A549 (cell line): ENCODE results near the gene CDH4. TPM values are rescaled to one million over a fixed set of nuclear protein-coding genes. Genes with fewer than 3 reads are reported as not detected.

ENCODE experiments used
- ATAC-seq, 2 experiments: fragments of 200-7000 bp in 1 of 2; fragments of >200 bp in 1 of 2; cut with Nextera tagmentation in 1 of 2; cut with Tn5 transposase in 1 of 2; 3 replicates each; pipeline versions ENCODE4 v1.8.0 to v1.9.1; 2018 to 2020; ENCODE audit warnings: mild to moderate bottlenecking in 1 of 2, moderate library complexity in 1 of 2
- CTCF ChIA-PET: fragments of 300-600 bp; sonication (Branson Sonifier 250); formaldehyde crosslinking; extraction: SDS; loops from one replicate; lab custom pipeline; 2021; ENCODE audit warnings: antibody characterized with exemption, inconsistent platforms; lab: Yijun Ruan, JAX
- POLR2A ChIA-PET: fragments of 350-600 bp; formaldehyde crosslinking; extraction: SDS; loops from one replicate; lab custom pipeline; 2021; ENCODE audit warnings: antibody characterized with exemption, inconsistent platforms; lab: Yijun Ruan, JAX
- DNase-seq, 2 experiments: peaks; one replicate each; pipeline versions ENCODE4 v3.0.0 to v3.0.0-alpha.2; 2011 to 2016; ENCODE audit warnings: low read depth in 1 of 2, low spot score in 1 of 2
- FAIRE-seq: peaks from 2 replicates; lab custom pipeline; 2011; peaks lifted over from hg19 to GRCh38; lab: Jason Lieb, UNC
- H3K27ac ChIP-seq, 2 experiments: fragments of >200 bp; sonication (Bioruptor Twin); formaldehyde crosslinking; 3 replicates each; pipeline ENCODE4 v1.5.1; 2016 to 2017
- H3K4me1 ChIP-seq: fragments of >200 bp; sonication (Bioruptor Twin); formaldehyde crosslinking; 3 replicates; pipeline ENCODE4 v1.6.1; 2016
- H3K4me2 ChIP-seq: fragments of >200 bp; sonication (Bioruptor Twin); formaldehyde crosslinking; 3 replicates; pipeline ENCODE4 v1.6.1; 2016
- H3K4me3 ChIP-seq: fragments of >200 bp; sonication (Bioruptor Twin); formaldehyde crosslinking; 3 replicates; pipeline ENCODE4 v1.5.1; 2016
- H3K9me3 ChIP-seq: fragments of >200 bp; sonication (Bioruptor Twin); formaldehyde crosslinking; 3 replicates; pipeline ENCODE4 v1.6.1; 2016
- ATOH8 ChIP-seq: fragments of 250-450 bp; sonication (Bioruptor Pico); IDR thresholded peaks from 2 replicates; pipeline ENCODE4 v1.5.0; 2020; ENCODE audit warnings: low read depth, mild to moderate bottlenecking, moderate library complexity
- BCL3 ChIP-seq: fragments of >200 bp; sonication (Bioruptor Twin); formaldehyde crosslinking; IDR thresholded peaks from 3 replicates; pipeline ENCODE4 v1.6.1; 2016
- CBX8 ChIP-seq: fragments of 200-600 bp; sonication (generic); IDR thresholded peaks from 2 replicates; pipeline ENCODE4 v1.6.1; 2016
- CEBPB ChIP-seq, 2 experiments: fragments of >200 bp in 1 of 2; sonication (Bioruptor Twin) in 1 of 2; formaldehyde crosslinking in 1 of 2; IDR thresholded peaks; 2 replicates each; pipeline ENCODE4 v1.6.1; 2012 to 2016
- CHD2 ChIP-seq: fragments of 150-350 bp; IDR thresholded peaks from 2 replicates; pipeline ENCODE4 v1.6.1; 2014; ENCODE audit warnings: low read length; ENCODE audit not compliant: partially characterized antibody
- EHMT2 ChIP-seq: fragments of 200-600 bp; sonication (generic); IDR thresholded peaks from 2 replicates; pipeline ENCODE4 v1.6.1; 2016; ENCODE audit warnings: antibody characterized with exemption, low read depth, mild to moderate bottlenecking, moderate library complexity
- EP300 ChIP-seq, 2 experiments: fragments of >200 bp; sonication (Bioruptor Twin); formaldehyde crosslinking; IDR thresholded peaks; 2 replicates in 1 of 2; 3 replicates in 1 of 2; pipeline ENCODE4 v1.6.1; 2016 to 2017
- FOXS1 ChIP-seq: fragments of 250-450 bp; sonication (Bioruptor Pico); IDR thresholded peaks from 2 replicates; pipeline ENCODE4 v1.5.0; 2020; ENCODE audit warnings: mild to moderate bottlenecking, moderate library complexity
- GATA3 ChIP-seq: IDR thresholded peaks from 2 replicates; pipeline ENCODE4 v1.6.1; 2012; ENCODE audit warnings: borderline replicate concordance
- HDAC2 ChIP-seq: fragments of 200-600 bp; sonication (generic); IDR thresholded peaks from 2 replicates; pipeline ENCODE4 v1.6.1; 2016
- HOXB13 ChIP-seq: fragments of 250-450 bp; sonication (Bioruptor Pico); IDR thresholded peaks from 2 replicates; pipeline ENCODE4 v1.5.0; 2020; ENCODE audit warnings: low read depth, mild to moderate bottlenecking, moderate library complexity
- HOXB5 ChIP-seq: fragments of 250-450 bp; sonication (Bioruptor Pico); IDR thresholded peaks from 2 replicates; pipeline ENCODE4 v1.5.0; 2020; ENCODE audit warnings: mild to moderate bottlenecking, moderate library complexity
- JUNB ChIP-seq: fragments of >200 bp; sonication (Bioruptor Twin); formaldehyde crosslinking; IDR thresholded peaks from 2 replicates; pipeline ENCODE4 v1.6.1; 2016
- MAZ ChIP-seq: fragments of 150-350 bp; IDR thresholded peaks from 2 replicates; pipeline ENCODE4 v1.6.1; 2014; ENCODE audit warnings: antibody characterized with exemption, low read depth, low read length, borderline replicate concordance
- NFE2L2 ChIP-seq: fragments of 150-350 bp; conservative IDR thresholded peaks from 2 replicates; pipeline ENCODE4 v1.6.1; 2014; ENCODE audit warnings: low read length
- NR3C1 ChIP-seq: fragments of >200 bp; sonication (Bioruptor Twin); formaldehyde crosslinking; IDR thresholded peaks from 3 replicates; pipeline ENCODE4 v1.6.1; 2017
- PBX3 ChIP-seq: IDR thresholded peaks from 2 replicates; pipeline ENCODE4 v1.6.1; 2012
- PHF8 ChIP-seq: fragments of 200-600 bp; sonication (generic); IDR thresholded peaks from 2 replicates; pipeline ENCODE4 v1.6.1; 2016; ENCODE audit warnings: low read depth, mild to moderate bottlenecking, antibody characterized with exemption, moderate library complexity, borderline replicate concordance
- RCOR1 ChIP-seq: fragments of 150-350 bp; IDR thresholded peaks from 2 replicates; pipeline ENCODE4 v1.6.1; 2014; ENCODE audit warnings: antibody characterized with exemption, low read length, low read depth
- RFX5 ChIP-seq: fragments of 450-650 bp; IDR thresholded peaks from 2 replicates; pipeline ENCODE4 v1.7.1; 2014; ENCODE audit warnings: antibody characterized with exemption, mild to moderate bottlenecking, moderate library complexity
- SMC3 ChIP-seq: fragments of >200 bp; sonication (Bioruptor Twin); formaldehyde crosslinking; IDR thresholded peaks from 3 replicates; pipeline ENCODE4 v1.6.1; 2018; ENCODE audit warnings: inconsistent platforms
- TFCP2L1 ChIP-seq: fragments of 250-450 bp; sonication (Bioruptor Pico); IDR thresholded peaks from 2 replicates; pipeline ENCODE4 v1.5.0; 2021; ENCODE audit warnings: mild to moderate bottlenecking
- TP53 ChIP-seq: fragments of 250-450 bp; sonication (Bioruptor Pico); IDR thresholded peaks from 2 replicates; pipeline ENCODE4 v1.5.0; 2021; ENCODE audit warnings: mild to moderate bottlenecking, moderate library complexity
- ZFP36 ChIP-seq: fragments of 450-650 bp; IDR thresholded peaks from 2 replicates; pipeline ENCODE4 v1.6.1; 2014; ENCODE audit warnings: borderline replicate concordance; ENCODE audit not compliant: partially characterized antibody
- WGBS: methylation state at CpG from one replicate; pipeline ENCODE4 v1.1.6; 2017; ENCODE audit errors: missing lambda C conversion rate; 5-methylcytosine and 5-hydroxymethylcytosine counted together
- polyA plus RNA-seq, 4 experiments: library from polyadenylated mRNA; depleted of rRNA in 3 of 4; stranded (reverse); fragments of >200 nt; fragmentation: RNase III in 1 of 4; extraction: RNeasy Plus Mini Kit Qiagen cat#74134 plus additional on column Dnase treatment in 1 of 4; gene quantifications; 2 replicates in 3 of 4; 3 replicates in 1 of 4; pipeline ENCODE4 v1.2.3, GENCODE V29; 2011 to 2017
- TF ChIP-seq, protein P1 (sequence below): fragments of >200 bp; sonication (Bioruptor Twin); formaldehyde crosslinking; IDR thresholded peaks from 2 replicates; pipeline ENCODE4 v1.6.1; 2016
- TF ChIP-seq, protein P2 (sequence below): fragments of 150-350 bp; IDR thresholded peaks from 2 replicates; pipeline ENCODE4 v1.6.1; 2014; ENCODE audit warnings: low read depth, mild to moderate bottlenecking, low read length

CDH4 gene
- polyA plus RNA-seq, 2 of the 4 experiments (the other 2 are of a cell fraction) = 3.4 to 10.3 TPM

DNA sequence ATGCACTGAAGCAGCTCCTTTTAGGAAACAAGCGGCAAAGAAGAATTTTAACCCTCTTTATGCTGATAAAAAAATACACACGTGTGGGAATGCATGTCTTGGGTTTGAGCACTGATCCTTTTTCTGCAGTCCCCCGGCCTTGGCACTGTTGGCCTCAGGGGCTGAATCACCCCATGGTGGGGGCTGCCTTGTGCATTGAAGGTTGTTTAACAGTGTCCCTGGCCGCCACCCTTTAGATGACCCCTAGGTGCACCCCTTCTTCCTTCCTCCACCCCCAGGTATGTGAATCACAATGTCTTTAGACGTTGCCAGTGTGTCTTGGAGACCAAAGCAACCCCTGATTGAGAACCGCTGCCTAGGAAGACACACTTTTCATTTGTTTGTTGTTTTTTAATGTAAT, 190.7 kb downstream of the CDH4 start (continued):
- TF ChIP-seq FOXS1 (CRISPR knock-in tag) (no peak), GATA3 (no peak)

- FAIRE-seq = no peak
- no peaks in the 10 kb centered on the region for H3K4me1 ChIP-seq
- TF ChIP-seq MAZ = no peak
- TF ChIP-seq, protein P1, sequence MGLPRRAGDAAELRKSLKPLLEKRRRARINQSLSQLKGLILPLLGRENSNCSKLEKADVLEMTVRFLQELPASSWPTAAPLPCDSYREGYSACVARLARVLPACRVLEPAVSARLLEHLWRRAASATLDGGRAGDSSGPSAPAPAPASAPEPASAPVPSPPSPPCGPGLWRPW = no peak
- TF ChIP-seq ZFP36 = no peak
- TF ChIP-seq CHD2 = no peak
- TF ChIP-seq RCOR1 = no peak
- no peak for TF ChIP-seq HOXB13
- no peak for TF ChIP-seq JUNB
- no peak for TF ChIP-seq SMC3
- TF ChIP-seq HOXB5 (CRISPR knock-in tag) = no peak
- TF ChIP-seq PBX3 = no peak
- TF ChIP-seq, all 56 proteins: peak for 0
- no peak overlapping the region for H3K4me2 ChIP-seq
- 85% methylated on average over 12 of the region's 12 CpGs for WGBS
- ChIA-PET POLR2A (no interaction called here), CTCF (no interaction called here)
- ATAC-seq (no peak), DNase-seq (no peak)
- no peaks in the 10 kb centered on the region for H3K9me3 ChIP-seq
- H3K27ac ChIP-seq = no peak overlapping the region
- H3K4me3 ChIP-seq = no peak overlapping the region
Measured at GRCh38 chr20:61443443-61444126, 191.5 kb downstream of the CDH4 start.

DNA sequence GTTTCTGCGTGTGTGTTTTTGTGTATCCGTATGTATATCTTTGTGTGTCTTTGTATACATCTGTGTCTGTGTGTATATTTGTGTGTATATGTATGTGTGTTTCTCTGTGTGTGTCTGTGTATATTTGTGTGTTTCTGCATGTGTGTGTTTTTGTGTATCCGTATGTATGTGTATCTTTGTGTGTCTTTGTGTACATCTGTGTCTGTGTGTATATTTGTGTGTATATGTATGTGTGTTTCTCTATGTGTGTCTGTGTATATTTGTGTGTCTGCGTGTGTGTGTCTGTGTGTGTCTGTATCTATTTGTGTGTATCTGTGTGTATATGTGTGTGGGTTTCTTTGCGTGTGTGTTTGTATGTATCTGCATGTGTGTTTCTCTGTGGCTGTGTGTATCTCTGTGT, 192.6 kb downstream of the CDH4 start:
- FAIRE-seq = no peak
- CTCF ChIA-PET = no interaction called here
- H3K4me3 ChIP-seq = no peak overlapping the region

GRCh38 chr20:61445138-61445537, 193.1 kb downstream of the CDH4 start:
- ATAC-seq = no peak
- H3K4me1 ChIP-seq = no peaks in the 10 kb centered on the region
- H3K9me3 ChIP-seq = no peaks in the 10 kb centered on the region
- 89% methylated on average over 6 of the region's 6 CpGs for WGBS
- ChIA-PET CTCF (no interaction called here), POLR2A (no interaction called here)
- no peak overlapping the region for H3K4me3 ChIP-seq
- no peak for FAIRE-seq
- H3K27ac ChIP-seq = no peak overlapping the region
- no peak overlapping the region for H3K4me2 ChIP-seq
- DNase-seq = no peak
- TF ChIP-seq TFCP2L1 (CRISPR knock-in tag) (no peak), CBX8 (no peak), FOXS1 (CRISPR knock-in tag) (no peak), NR3C1 (no peak), EHMT2 (no peak)

More for the DNA sequence above, 192.6 kb downstream of the CDH4 start:
- Histone ChIP-seq H3K4me1 (no peaks in the 10 kb centered on the region), H3K27ac (no peak overlapping the region), H3K9me3 (no peaks in the 10 kb centered on the region), H3K4me2 (no peak overlapping the region)
- no peak for TF ChIP-seq JUNB
- TF ChIP-seq ATOH8 (CRISPR knock-in tag) = no peak
- DNase-seq = no peak
- no peak for ATAC-seq
- POLR2A ChIA-PET = no interaction called here
- 92% methylated on average over 5 of the region's 5 CpGs for WGBS

- no peak for ATAC-seq
- TF ChIP-seq RFX5 = no peak
- TF ChIP-seq, protein P2, sequence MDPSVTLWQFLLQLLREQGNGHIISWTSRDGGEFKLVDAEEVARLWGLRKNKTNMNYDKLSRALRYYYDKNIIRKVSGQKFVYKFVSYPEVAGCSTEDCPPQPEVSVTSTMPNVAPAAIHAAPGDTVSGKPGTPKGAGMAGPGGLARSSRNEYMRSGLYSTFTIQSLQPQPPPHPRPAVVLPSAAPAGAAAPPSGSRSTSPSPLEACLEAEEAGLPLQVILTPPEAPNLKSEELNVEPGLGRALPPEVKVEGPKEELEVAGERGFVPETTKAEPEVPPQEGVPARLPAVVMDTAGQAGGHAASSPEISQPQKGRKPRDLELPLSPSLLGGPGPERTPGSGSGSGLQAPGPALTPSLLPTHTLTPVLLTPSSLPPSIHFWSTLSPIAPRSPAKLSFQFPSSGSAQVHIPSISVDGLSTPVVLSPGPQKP = no peak
- no peak for TF ChIP-seq HDAC2
- no peak for TF ChIP-seq JUNB
- no peak for TF ChIP-seq NFE2L2
- TF ChIP-seq BCL3 = no peak
- TF ChIP-seq TP53 (CRISPR knock-in tag) = no peak
- TF ChIP-seq CEBPB (IDR thresholded peaks at IDR 0.05) = no peak
- no peak for TF ChIP-seq EP300 (IDR thresholded peaks at IDR 0.05)
- no peak for TF ChIP-seq PHF8
- ChIA-PET CTCF (no interaction called here), POLR2A (no interaction called here)
- Histone ChIP-seq H3K4me1 (no peaks in the 10 kb centered on the region), H3K9me3 (no peaks in the 10 kb centered on the region), H3K4me2 (no peak overlapping the region), H3K4me3 (no peak overlapping the region), H3K27ac (no peak overlapping the region)
- 90% methylated on average over 10 of the region's 10 CpGs for WGBS
- no peak for DNase-seq
- FAIRE-seq = no peak
Measured at GRCh38 chr20:61445741-61446140, 193.7 kb downstream of the CDH4 start.
